ENCODE measurements around the gene WNK3. TPM values are rescaled to one million over a fixed set of nuclear protein-coding genes. Genes with fewer than 3 reads are reported as not detected.
A peak's percentile ranks its signal among the peaks of the same experiment; 100 is the strongest.

WNK3 gene
- polyA plus RNA-seq, 1 of the 3 experiments (the other 2 are of a cell fraction), result 0.54 TPM

GRCh38 chrX:54248309-54248708 is 109.5 kb downstream of the WNK3 start (continued):
- peak; percentile 55 for TF ChIP-seq CTCF (IDR thresholded peaks at IDR 0.05)
- TF ChIP-seq, protein P1, sequence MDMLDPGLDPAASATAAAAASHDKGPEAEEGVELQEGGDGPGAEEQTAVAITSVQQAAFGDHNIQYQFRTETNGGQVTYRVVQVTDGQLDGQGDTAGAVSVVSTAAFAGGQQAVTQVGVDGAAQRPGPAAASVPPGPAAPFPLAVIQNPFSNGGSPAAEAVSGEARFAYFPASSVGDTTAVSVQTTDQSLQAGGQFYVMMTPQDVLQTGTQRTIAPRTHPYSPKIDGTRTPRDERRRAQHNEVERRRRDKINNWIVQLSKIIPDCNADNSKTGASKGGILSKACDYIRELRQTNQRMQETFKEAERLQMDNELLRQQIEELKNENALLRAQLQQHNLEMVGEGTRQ (IDR thresholded peaks at IDR 0.05; ENCODE audit: borderline replicate concordance, low read depth, low read length), result no peak
- TF ChIP-seq, protein P2, sequence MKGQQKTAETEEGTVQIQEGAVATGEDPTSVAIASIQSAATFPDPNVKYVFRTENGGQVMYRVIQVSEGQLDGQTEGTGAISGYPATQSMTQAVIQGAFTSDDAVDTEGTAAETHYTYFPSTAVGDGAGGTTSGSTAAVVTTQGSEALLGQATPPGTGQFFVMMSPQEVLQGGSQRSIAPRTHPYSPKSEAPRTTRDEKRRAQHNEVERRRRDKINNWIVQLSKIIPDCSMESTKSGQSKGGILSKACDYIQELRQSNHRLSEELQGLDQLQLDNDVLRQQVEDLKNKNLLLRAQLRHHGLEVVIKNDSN (IDR thresholded peaks at IDR 0.05; ENCODE audit: borderline replicate concordance, low read depth), result no peak
- TF ChIP-seq GABPA (IDR thresholded peaks at IDR 0.05; ENCODE audit: low read depth), result no peak
- TF ChIP-seq POLR2AphosphoS5 (IDR thresholded peaks at IDR 0.05; ENCODE audit: low read depth, low read length), result no peak
- TF ChIP-seq, protein P3, sequence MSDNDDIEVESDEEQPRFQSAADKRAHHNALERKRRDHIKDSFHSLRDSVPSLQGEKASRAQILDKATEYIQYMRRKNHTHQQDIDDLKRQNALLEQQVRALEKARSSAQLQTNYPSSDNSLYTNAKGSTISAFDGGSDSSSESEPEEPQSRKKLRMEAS (IDR thresholded peaks at IDR 0.05; ENCODE audit: low read depth), result no peak
- no peak for TF ChIP-seq TAF1 (IDR thresholded peaks at IDR 0.05; ENCODE audit: borderline replicate concordance, low read depth, low read length)
- no peak for TF ChIP-seq MEF2A (IDR thresholded peaks at IDR 0.05; ENCODE audit: borderline replicate concordance, low read depth)
- no peak for TF ChIP-seq ELF1 (IDR thresholded peaks at IDR 0.05)

DNA sequence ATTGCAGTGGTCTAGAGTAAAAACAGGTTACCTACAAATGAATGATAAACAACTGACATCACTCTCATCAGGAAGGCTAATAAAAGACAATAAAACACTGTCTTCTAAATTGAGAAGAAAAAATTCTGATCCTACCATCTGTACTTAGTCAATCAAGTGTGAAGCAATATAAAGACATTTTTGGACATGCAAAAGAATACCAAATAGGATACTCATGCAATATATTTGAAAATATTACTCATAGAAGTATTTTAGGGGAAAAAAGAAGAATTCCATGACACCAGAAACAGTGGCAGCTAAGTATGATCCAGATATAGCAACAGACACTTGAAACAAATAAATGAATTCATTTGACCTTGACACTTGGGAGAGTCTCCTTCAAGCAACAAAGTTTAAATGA is 111.0 kb downstream of the WNK3 start:
- no peaks in the 10 kb centered on the region for H3K4me1 ChIP-seq (ENCODE audit: control insufficient read depth in 1 of 2, insufficient read depth in 2 of 2, low read depth in 1 of 2, low read length in 1 of 2)
- no peaks in the 10 kb centered on the region for H3F3A ChIP-seq (replicated peaks; ENCODE audit: insufficient read depth)
- TF ChIP-seq NFIC (IDR thresholded peaks at IDR 0.05; ENCODE audit: borderline replicate concordance) (no peak), MXI1 (IDR thresholded peaks at IDR 0.05; ENCODE audit: low read depth, low read length) (no peak), RFX5 (IDR thresholded peaks at IDR 0.05; ENCODE audit: low read length) (no peak), SMC3 (IDR thresholded peaks at IDR 0.05; ENCODE audit: low read depth, low read length) (no peak), EZH2phosphoT487 (IDR thresholded peaks at IDR 0.05; ENCODE audit: borderline replicate concordance, low read depth) (no peak), GATA2 (CRISPR knock-in tag; IDR thresholded peaks at IDR 0.05) (no peak), EP300 (IDR thresholded peaks at IDR 0.05; ENCODE audit: borderline replicate concordance in 1 of 2, low read depth in 1 of 2, low read length in 1 of 2) (no peak), SIN3A (IDR thresholded peaks at IDR 0.05; ENCODE audit: borderline replicate concordance, low read depth, low read length) (no peak), FOSL2 (IDR thresholded peaks at IDR 0.05; ENCODE audit: borderline replicate concordance, low read depth) (no peak)
- TF ChIP-seq, protein P1 (IDR thresholded peaks at IDR 0.05; ENCODE audit: borderline replicate concordance, low read depth, low read length), result no peak
- DNase-seq, result no peak
- H3K36me3 ChIP-seq (replicated peaks in 1 of 2; ENCODE audit: control insufficient read depth in 1 of 2, insufficient read depth in 2 of 2, low read length in 1 of 2), result no peaks in the 10 kb centered on the region
- no peak overlapping the region for H2AFZ ChIP-seq (ENCODE audit: low read depth)
- CTCF ChIA-PET, result interaction anchor here (1.3 kb wide), 1 partner anchor 12 kb away, joined by 3 read pairs; no protein-coding TSS in a partner anchor
- H3K9me2 ChIP-seq, result no peaks in the 10 kb centered on the region
- no peak overlapping the region for H3K9ac ChIP-seq
- POLR2A ChIA-PET, result no interaction called here
- no peak overlapping the region for H3K4me3 ChIP-seq (ENCODE audit: low read depth in 2 of 2, low read length in 1 of 2)
- H4K20me1 ChIP-seq (ENCODE audit: insufficient read depth), result no peaks in the 10 kb centered on the region
- no peaks in the 10 kb centered on the region; the same call in 1 of the 2 replicates for H3K27me3 ChIP-seq (ENCODE audit: insufficient read depth)
- no peak overlapping the region for H3K27ac ChIP-seq (ENCODE audit: low read depth in 2 of 2, low read length in 1 of 2)
- H3K79me2 ChIP-seq (ENCODE audit: insufficient read depth), result no peaks in the 10 kb centered on the region
- H3K4me2 ChIP-seq, result no peak overlapping the region
- H3K9me3 ChIP-seq, result no peaks in the 10 kb centered on the region
